ENCODE data around the gene PAQR6. TPM values are rescaled to one million over a fixed set of nuclear protein-coding genes. Genes with fewer than 3 reads are reported as not detected.

Gene PAQR6
- total RNA-seq, 2 donors from 2014 or later, result 0.33 TPM; not detected in 1

GRCh38 chr1:156281281-156281680 lies 33.4 kb upstream of the PAQR6 start:
- Histone ChIP-seq H3K4me3 (no peak overlapping the region), H3K27me3 (no peaks in the 10 kb centered on the region), H3K4me1 (peaks cover 25% of the 10 kb centered on the region), H3K9me3 (no peaks in the 10 kb centered on the region), H3K36me3 (replicated peaks in 1 of 2; ENCODE audit: insufficient read depth in 1 of 2, low read depth in 2 of 2) (peaks cover 0 to 11% of the 10 kb centered on the region in 2 donors), H3K27ac (peak overlapping the region in 1 of 4 donors; percentile 86)
- ATAC-seq (no peak), DNase-seq (peak in 1 of 4 donors; percentile 11)
- WGBS, 2 donors, result 20 to 28% methylated on average over 3 to 8 of the region's 8 CpGs
- no peak for TF ChIP-seq POLR2A (IDR thresholded peaks at IDR 0.05)
- TF ChIP-seq, protein P1, sequence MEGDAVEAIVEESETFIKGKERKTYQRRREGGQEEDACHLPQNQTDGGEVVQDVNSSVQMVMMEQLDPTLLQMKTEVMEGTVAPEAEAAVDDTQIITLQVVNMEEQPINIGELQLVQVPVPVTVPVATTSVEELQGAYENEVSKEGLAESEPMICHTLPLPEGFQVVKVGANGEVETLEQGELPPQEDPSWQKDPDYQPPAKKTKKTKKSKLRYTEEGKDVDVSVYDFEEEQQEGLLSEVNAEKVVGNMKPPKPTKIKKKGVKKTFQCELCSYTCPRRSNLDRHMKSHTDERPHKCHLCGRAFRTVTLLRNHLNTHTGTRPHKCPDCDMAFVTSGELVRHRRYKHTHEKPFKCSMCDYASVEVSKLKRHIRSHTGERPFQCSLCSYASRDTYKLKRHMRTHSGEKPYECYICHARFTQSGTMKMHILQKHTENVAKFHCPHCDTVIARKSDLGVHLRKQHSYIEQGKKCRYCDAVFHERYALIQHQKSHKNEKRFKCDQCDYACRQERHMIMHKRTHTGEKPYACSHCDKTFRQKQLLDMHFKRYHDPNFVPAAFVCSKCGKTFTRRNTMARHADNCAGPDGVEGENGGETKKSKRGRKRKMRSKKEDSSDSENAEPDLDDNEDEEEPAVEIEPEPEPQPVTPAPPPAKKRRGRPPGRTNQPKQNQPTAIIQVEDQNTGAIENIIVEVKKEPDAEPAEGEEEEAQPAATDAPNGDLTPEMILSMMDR (IDR thresholded peaks at IDR 0.05), result no peak
- intact Hi-C loops (cut with DNase I), result no loop called here

DNA sequence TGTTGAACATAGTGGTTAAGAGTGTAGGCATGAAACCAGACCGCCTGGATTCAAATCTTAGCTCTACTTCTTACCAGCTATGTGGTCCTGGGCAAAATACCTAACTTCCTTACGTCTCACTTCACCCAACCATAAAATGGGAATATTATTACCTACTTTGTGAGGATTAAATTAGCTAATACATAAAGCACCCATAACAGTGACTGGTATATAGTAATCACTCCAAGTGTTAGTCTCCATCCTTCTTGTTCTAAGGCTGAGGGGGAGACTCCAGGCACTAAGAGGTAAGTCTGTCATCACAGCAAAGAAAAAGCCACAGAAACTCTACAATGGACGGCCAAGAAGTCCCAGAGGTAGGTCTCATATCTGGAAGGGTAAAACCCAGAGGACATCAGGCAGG lies 32.0 kb upstream of the PAQR6 start:
- no peak for DNase-seq
- no peak overlapping the region for H3K27ac ChIP-seq
- TF ChIP-seq, protein P1 (IDR thresholded peaks at IDR 0.05), result no peak
- TF ChIP-seq POLR2A (IDR thresholded peaks at IDR 0.05), result no peak
- peaks cover 25% of the 10 kb centered on the region for H3K4me1 ChIP-seq
- intact Hi-C loops (cut with DNase I), result no loop called here
- H3K27me3 ChIP-seq, result no peaks in the 10 kb centered on the region
- ATAC-seq, result no peak
- H3K36me3 ChIP-seq (replicated peaks in 1 of 2; ENCODE audit: insufficient read depth in 1 of 2, low read depth in 2 of 2), result peaks cover 0 to 11% of the 10 kb centered on the region in 2 donors
- H3K9me3 ChIP-seq, result no peaks in the 10 kb centered on the region
- 90 to 97% methylated on average over 3 of the region's 3 CpGs for WGBS, 2 donors
- no peak overlapping the region for H3K4me3 ChIP-seq

GRCh38 chr1:156276966-156277381 lies 29.1 kb upstream of the PAQR6 start:
- ATAC-seq, result no peak
- no peaks in the 10 kb centered on the region for H3K27me3 ChIP-seq
- H3K4me3 ChIP-seq, result no peak overlapping the region
- intact Hi-C loops (cut with DNase I), result no loop called here
- WGBS, 2 donors, result 64 to 86% methylated on average over 5 to 6 of the region's 6 CpGs
- TF ChIP-seq, protein P1 (IDR thresholded peaks at IDR 0.05), result no peak
- no peak for TF ChIP-seq POLR2A (IDR thresholded peaks at IDR 0.05)
- H3K27ac ChIP-seq, result no peak overlapping the region
- H3K36me3 ChIP-seq (replicated peaks in 1 of 2; ENCODE audit: insufficient read depth in 1 of 2, low read depth in 2 of 2), result peaks cover 0 to 32% of the 10 kb centered on the region in 2 donors
- peaks cover 12% of the 10 kb centered on the region for H3K4me1 ChIP-seq
- no peaks in the 10 kb centered on the region for H3K9me3 ChIP-seq
- peak in 1 of 4 donors; percentile 15 for DNase-seq

GRCh38 chr1:156276532-156276931 lies 28.7 kb upstream of the PAQR6 start:
- Histone ChIP-seq H3K27ac (no peak overlapping the region), H3K27me3 (no peaks in the 10 kb centered on the region), H3K4me3 (no peak overlapping the region), H3K4me1 (peaks cover 8% of the 10 kb centered on the region), H3K36me3 (replicated peaks in 1 of 2; ENCODE audit: insufficient read depth in 1 of 2, low read depth in 2 of 2) (peaks cover 0 to 36% of the 10 kb centered on the region in 2 donors), H3K9me3 (no peaks in the 10 kb centered on the region)
- TF ChIP-seq POLR2A (IDR thresholded peaks at IDR 0.05), result no peak
- TF ChIP-seq, protein P1 (IDR thresholded peaks at IDR 0.05), result no peak
- no peak for DNase-seq
- intact Hi-C loops (cut with DNase I), result no loop called here
- ATAC-seq, result no peak

DNA sequence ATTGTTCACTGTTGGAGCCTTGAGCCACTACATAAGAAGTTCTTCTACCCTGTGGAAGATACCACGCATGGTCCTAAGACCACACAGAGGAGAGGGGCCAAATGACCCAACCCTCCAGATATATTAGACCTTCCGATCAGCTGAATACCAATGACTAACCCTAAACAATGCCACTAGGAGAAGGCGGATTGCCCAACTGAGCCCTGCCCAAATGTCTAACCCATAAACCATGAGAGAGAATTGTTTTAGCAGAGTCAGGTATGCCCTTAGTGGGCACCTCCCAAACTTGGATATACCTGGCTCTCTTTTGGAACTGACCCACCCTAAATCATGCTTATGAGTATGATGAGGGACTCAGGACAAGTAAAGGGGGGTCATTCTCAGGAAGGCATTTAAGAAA lies 22.5 kb upstream of the PAQR6 start:
- Histone ChIP-seq H3K4me3 (no peak overlapping the region), H3K27ac (no peak overlapping the region), H3K4me1 (no peaks in the 10 kb centered on the region), H3K36me3 (replicated peaks in 1 of 2; ENCODE audit: insufficient read depth in 1 of 2, low read depth in 2 of 2) (peaks cover 28 to 59% of the 10 kb centered on the region in 2 donors), H3K9me3 (no peaks in the 10 kb centered on the region), H3K27me3 (no peaks in the 10 kb centered on the region)
- no peak for TF ChIP-seq POLR2A (IDR thresholded peaks at IDR 0.05)
- TF ChIP-seq, protein P1 (IDR thresholded peaks at IDR 0.05), result no peak
- WGBS, 2 donors, result 91 to 97% methylated on average over 3 of the region's 3 CpGs
- intact Hi-C loops (cut with DNase I), result no loop called here
- DNase-seq (no peak), ATAC-seq (no peak)
